ENCODE data around the gene MDK. TPM values are rescaled to one million over a fixed set of nuclear protein-coding genes. Genes with fewer than 3 reads are reported as not detected.

MDK gene
- total and polyA plus RNA-seq, 9 donors, result 211 to 634 (median 411) TPM

- H3K27ac ChIP-seq, result no peak overlapping the region
- H3K4me1 ChIP-seq (ENCODE audit: insufficient read depth), result peaks cover 28% of the 10 kb centered on the region
- DNase-seq, result no peak
- 74 to 76% (median 75%) methylated on average over 18 of the region's 18 CpGs for WGBS, 3 donors
- H3K36me3 ChIP-seq, result no peaks in the 10 kb centered on the region
- no peaks in the 10 kb centered on the region for H3K27me3 ChIP-seq
- H3K9me3 ChIP-seq, result no peaks in the 10 kb centered on the region
- peak overlapping the region; percentile 70 for H3K4me3 ChIP-seq
- intact Hi-C loops (cut with DNase I), result no loop called here
- no peak for TF ChIP-seq POLR2A (IDR thresholded peaks at IDR 0.05)
- TF ChIP-seq CTCF (IDR thresholded peaks at IDR 0.05), result no peak
- TF ChIP-seq EP300 (IDR thresholded peaks at IDR 0.05), result no peak
These were observed 32.7 kb upstream of the MDK start for GRCh38 chr11:46348566-46349401.

- intact Hi-C loops (cut with DNase I), result no loop called here
- Histone ChIP-seq H3K4me1 (ENCODE audit: insufficient read depth) (peaks cover 28% of the 10 kb centered on the region), H3K9me3 (no peaks in the 10 kb centered on the region), H3K4me3 (no peak overlapping the region), H3K27ac (no peak overlapping the region), H3K27me3 (no peaks in the 10 kb centered on the region), H3K36me3 (no peaks in the 10 kb centered on the region)
- no peak for DNase-seq
- no peak for TF ChIP-seq POLR2A (IDR thresholded peaks at IDR 0.05)
- no peak for TF ChIP-seq CTCF (IDR thresholded peaks at IDR 0.05)
- TF ChIP-seq EP300 (IDR thresholded peaks at IDR 0.05), result no peak
- WGBS, 3 donors, result 48 to 55% (median 53%) methylated on average over 3 of the region's 3 CpGs
These were observed 30.8 kb upstream of the MDK start for GRCh38 chr11:46350695-46351094.

GRCh38 chr11:46351148-46351547, 30.3 kb upstream of the MDK start:
- H3K27ac ChIP-seq, result no peak overlapping the region
- intact Hi-C loops (cut with DNase I), result no loop called here
- H3K36me3 ChIP-seq, result no peaks in the 10 kb centered on the region
- no peak overlapping the region for H3K4me3 ChIP-seq
- H3K4me1 ChIP-seq (ENCODE audit: insufficient read depth), result peaks cover 28% of the 10 kb centered on the region
- DNase-seq, result no peak
- no peaks in the 10 kb centered on the region for H3K27me3 ChIP-seq
- TF ChIP-seq POLR2A (IDR thresholded peaks at IDR 0.05), result no peak
- no peak for TF ChIP-seq EP300 (IDR thresholded peaks at IDR 0.05)
- H3K9me3 ChIP-seq, result no peaks in the 10 kb centered on the region
- WGBS, 3 donors, result 87 to 91% (median 88%) methylated on average over 8 of the region's 8 CpGs

GRCh38 chr11:46351606-46352005, 29.9 kb upstream of the MDK start:
- Histone ChIP-seq H3K27ac (no peak overlapping the region), H3K4me3 (no peak overlapping the region), H3K27me3 (no peaks in the 10 kb centered on the region), H3K36me3 (no peaks in the 10 kb centered on the region), H3K9me3 (no peaks in the 10 kb centered on the region), H3K4me1 (ENCODE audit: insufficient read depth) (peaks cover 28% of the 10 kb centered on the region)
- WGBS, 3 donors, result 52 to 67% (median 53%) methylated on average over 5 of the region's 5 CpGs
- intact Hi-C loops (cut with DNase I), result no loop called here
- no peak for DNase-seq
- TF ChIP-seq POLR2A (IDR thresholded peaks at IDR 0.05), result no peak

- H3K27me3 ChIP-seq, result no peaks in the 10 kb centered on the region
- DNase-seq, result peak in 3 of 5 donors; percentile 55 to 71 (median 69)
- WGBS, 3 donors, result 33 to 43% (median 39%) methylated on average over 24 to 33 of the region's 33 CpGs
- H3K36me3 ChIP-seq, result no peaks in the 10 kb centered on the region
- peaks cover 24% of the 10 kb centered on the region for H3K4me1 ChIP-seq (ENCODE audit: insufficient read depth)
- intact Hi-C loops (cut with DNase I), result no loop called here
- H3K4me3 ChIP-seq, result no peak overlapping the region
- TF ChIP-seq CTCF (IDR thresholded peaks at IDR 0.05), result peak; percentile 38 to 60 (median 55)
- no peak for TF ChIP-seq POLR2A (IDR thresholded peaks at IDR 0.05)
- H3K9me3 ChIP-seq, result no peaks in the 10 kb centered on the region
- H3K27ac ChIP-seq, result no peak overlapping the region
These were observed 29.2 kb upstream of the MDK start for GRCh38 chr11:46352063-46352841.
